NCI-H1417 treated with DMSO at 0.1 percent for 48 hours (cell line): ENCODE results near the gene DLG1.

ENCODE experiments used
- DNase-seq: peaks from one replicate; lab custom pipeline; 2025; lab: John Stamatoyannopoulos, UW

DLG1 gene

GRCh38 chr3:196996454-196997265, 301.8 kb downstream of the DLG1 start:
- DNase-seq, result no peak

DNA sequence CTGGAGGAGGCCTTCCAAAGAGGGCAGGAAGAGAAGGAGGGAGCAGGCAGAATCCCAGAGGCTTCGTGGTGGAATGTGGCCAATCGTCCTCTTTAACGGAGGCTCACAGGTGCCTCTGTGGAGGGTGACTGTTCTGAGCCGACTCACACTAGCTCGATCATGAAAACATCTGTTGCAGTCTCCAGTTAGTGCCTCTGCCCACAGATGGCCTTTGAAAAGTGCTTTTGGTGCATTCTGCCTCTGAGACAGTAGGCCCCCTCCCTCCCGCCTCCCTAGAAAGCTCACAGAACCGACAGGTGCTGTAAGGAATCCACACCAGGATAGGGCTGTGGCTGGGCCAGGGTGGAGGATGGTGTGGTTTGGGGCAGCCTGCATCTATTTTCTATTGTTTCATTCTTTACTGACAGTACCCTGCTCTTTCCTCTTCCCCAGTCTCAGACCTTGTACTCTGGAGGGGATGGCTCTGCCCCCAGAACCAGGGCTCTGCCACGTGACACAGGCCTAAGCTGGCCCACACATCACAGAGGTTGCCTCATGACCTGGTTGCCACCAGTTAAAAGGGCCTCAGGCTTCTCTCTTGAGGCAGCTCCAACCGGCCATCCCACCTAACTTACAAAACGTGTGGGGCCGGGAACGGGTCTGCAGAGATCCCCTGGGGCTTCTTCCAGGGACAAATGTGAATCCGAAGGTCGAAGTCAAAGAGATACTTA, 302.6 kb downstream of the DLG1 start:
- no peak for DNase-seq

GRCh38 chr3:196995027-196995426, 303.4 kb downstream of the DLG1 start:
- no peak for DNase-seq

DNA sequence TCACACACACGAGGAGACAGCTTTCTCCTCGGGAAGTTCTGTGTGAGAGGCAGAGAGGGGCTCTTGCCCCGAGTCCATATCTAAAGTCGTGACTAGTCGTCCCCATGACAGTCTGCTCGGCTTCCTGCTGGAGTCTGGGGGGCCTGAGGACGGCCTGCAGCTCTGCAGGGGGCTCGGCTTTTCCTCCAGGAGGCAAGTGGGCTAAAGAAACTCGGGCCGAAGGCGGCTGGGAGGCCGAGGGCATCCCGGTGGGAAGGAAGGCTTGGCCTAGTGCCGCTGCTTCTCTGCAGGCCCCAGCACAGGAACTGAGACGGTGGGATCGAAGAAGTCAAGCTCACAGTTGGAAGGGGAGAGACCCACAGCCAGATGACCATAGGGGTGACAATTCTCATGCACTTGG, 304.4 kb downstream of the DLG1 start:
- DNase-seq, result no peak
